Measurements from ENCODE around the gene HSPA9.

The HSPA9 gene

GRCh38 chr5:138563340-138564118 lies 11.7 kb downstream of the HSPA9 start:
- TF ChIP-seq MYC (IDR thresholded peaks at IDR 0.05; ENCODE audit: low read depth, low read length), result no peak
- TF ChIP-seq MAX (IDR thresholded peaks at IDR 0.05; ENCODE audit: low read depth, low read length), result no peak
- TF ChIP-seq CTCF (IDR thresholded peaks at IDR 0.05; ENCODE audit: low read depth, low read length), result no peak
- TF ChIP-seq POLR2A (IDR thresholded peaks at IDR 0.05; ENCODE audit: extremely low read depth, insufficient read length), result no peak
- DNase-seq (ENCODE audit: low read depth), result no peak
- no peak overlapping the region for H3K4me3 ChIP-seq (ENCODE audit: low read depth, low read length)

GRCh38 chr5:138560971-138561370 lies 14.2 kb downstream of the HSPA9 start:
- no peak for DNase-seq (ENCODE audit: low read depth)
- no peak overlapping the region for H3K4me3 ChIP-seq (ENCODE audit: low read depth, low read length)
- TF ChIP-seq MYC (IDR thresholded peaks at IDR 0.05; ENCODE audit: low read depth, low read length) (no peak), POLR2A (IDR thresholded peaks at IDR 0.05; ENCODE audit: extremely low read depth, insufficient read length) (no peak), MAX (IDR thresholded peaks at IDR 0.05; ENCODE audit: low read depth, low read length) (no peak), CTCF (IDR thresholded peaks at IDR 0.05; ENCODE audit: low read depth, low read length) (no peak)

- DNase-seq (ENCODE audit: low read depth), result no peak
- H3K4me3 ChIP-seq (ENCODE audit: low read depth, low read length), result no peak overlapping the region
- no peak for TF ChIP-seq CTCF (IDR thresholded peaks at IDR 0.05; ENCODE audit: low read depth, low read length)
- no peak for TF ChIP-seq MAX (IDR thresholded peaks at IDR 0.05; ENCODE audit: low read depth, low read length)
- TF ChIP-seq POLR2A (IDR thresholded peaks at IDR 0.05; ENCODE audit: extremely low read depth, insufficient read length), result no peak
- no peak for TF ChIP-seq MYC (IDR thresholded peaks at IDR 0.05; ENCODE audit: low read depth, low read length)
Measured at GRCh38 chr5:138559937-138560336, 15.3 kb downstream of the HSPA9 start.

- no peak for DNase-seq (ENCODE audit: low read depth)
- no peak overlapping the region for H3K4me3 ChIP-seq (ENCODE audit: low read depth, low read length)
- TF ChIP-seq POLR2A (IDR thresholded peaks at IDR 0.05; ENCODE audit: extremely low read depth, insufficient read length) (no peak), CTCF (IDR thresholded peaks at IDR 0.05; ENCODE audit: low read depth, low read length) (no peak), MAX (IDR thresholded peaks at IDR 0.05; ENCODE audit: low read depth, low read length) (no peak), MYC (IDR thresholded peaks at IDR 0.05; ENCODE audit: low read depth, low read length) (no peak)
Measured at GRCh38 chr5:138557677-138558076, 17.5 kb downstream of the HSPA9 start.

- DNase-seq (ENCODE audit: low read depth), result no peak
- TF ChIP-seq MAX (IDR thresholded peaks at IDR 0.05; ENCODE audit: low read depth, low read length) (no peak), POLR2A (IDR thresholded peaks at IDR 0.05; ENCODE audit: extremely low read depth, insufficient read length) (no peak), MYC (IDR thresholded peaks at IDR 0.05; ENCODE audit: low read depth, low read length) (no peak), CTCF (IDR thresholded peaks at IDR 0.05; ENCODE audit: low read depth, low read length) (no peak)
- H3K4me3 ChIP-seq (ENCODE audit: low read depth, low read length), result no peak overlapping the region
Measured at GRCh38 chr5:138554143-138554542, 21.1 kb downstream of the HSPA9 start.
